Tibial nerve (tissue), 4 donors: ENCODE measurements around the gene ABCB10.

Experiments used
- CTCF ChIP-seq, 5 experiments: fragments of 200-600 bp in 3 of 5; fragments of 450-650 bp in 2 of 5; sonication (generic) in 3 of 5; IDR thresholded peaks; one replicate each; pipeline ENCODE4 v1.5.1; 2016 to 2019; ENCODE audit warnings: antibody characterized with exemption in 5 of 5, mild to moderate bottlenecking in 3 of 5, moderate library complexity in 2 of 5
- EP300 ChIP-seq, 2 donors: sonication (generic); formaldehyde crosslinking; IDR thresholded peaks; one replicate each; pipeline ENCODE4 v1.6.1; 2017; ENCODE audit warnings: antibody characterized with exemption in 2 of 2, mild to moderate bottlenecking in 1 of 2
- POLR2A ChIP-seq, 2 donors: fragments of 450-650 bp; IDR thresholded peaks; one replicate each; pipeline ENCODE4 v1.6.1; 2017; ENCODE audit warnings: antibody characterized with exemption in 2 of 2, mild to moderate bottlenecking in 2 of 2, moderate library complexity in 2 of 2

- TF ChIP-seq POLR2A (IDR thresholded peaks at IDR 0.05): no peak
- TF ChIP-seq CTCF (IDR thresholded peaks at IDR 0.05): no peak
- TF ChIP-seq EP300 (IDR thresholded peaks at IDR 0.05): no peak
Observed at GRCh38 chr1:229495782-229496181, 62.7 kb downstream of the ABCB10 start.
